HepG2 (cell line): Measurements from ENCODE around the gene DNAJA2. TPM values are rescaled to one million over a fixed set of nuclear protein-coding genes. Genes with fewer than 3 reads are reported as not detected.

Experiments
- ERF ChIP-seq: IDR thresholded peaks from 2 replicates; pipeline ENCODE4 v1.6.1; 2018; ENCODE audit warnings: missing biosample characterization, missing genetic modification reagents
- KDM5A ChIP-seq: fragments of 200-600 bp; sonication (generic); IDR thresholded peaks from 2 replicates; pipeline ENCODE4 v1.7.0; 2018; ENCODE audit warnings: antibody characterized with exemption, mild to moderate bottlenecking, low read length, borderline replicate concordance
- LCORL ChIP-seq, 2 experiments: fragments of 450-650 bp in 1 of 2; sonication (generic) in 1 of 2; formaldehyde crosslinking in 1 of 2; IDR thresholded peaks; 2 replicates each; pipeline versions ENCODE4 v1.5.0 to v1.6.1; 2017 to 2020; ENCODE audit warnings: antibody characterized with exemption in 1 of 2, missing genetic modification reagents in 1 of 2
- MBD4 ChIP-seq: IDR thresholded peaks from 2 replicates; pipeline ENCODE4 v1.6.1; 2012; ENCODE audit warnings: low read length, inconsistent platforms, borderline replicate concordance
- MNT ChIP-seq: fragments of 450-650 bp; IDR thresholded peaks from 2 replicates; pipeline ENCODE4 v1.6.1; 2016
- NCOA5 ChIP-seq: sonication (generic); formaldehyde crosslinking; IDR thresholded peaks from 2 replicates; pipeline ENCODE4 v1.4.0; 2020; ENCODE audit warnings: missing genetic modification reagents
- NR2C2 ChIP-seq: sonication (generic); formaldehyde crosslinking; IDR thresholded peaks from 2 replicates; pipeline ENCODE4 v1.4.0; 2020; ENCODE audit warnings: missing genetic modification reagents, mild to moderate bottlenecking, moderate library complexity, borderline replicate concordance
- RFX3 ChIP-seq: IDR thresholded peaks from 2 replicates; pipeline ENCODE4 v1.6.1; 2016; ENCODE audit warnings: missing biosample characterization, missing genetic modification reagents
- RFXAP ChIP-seq: sonication (generic); formaldehyde crosslinking; IDR thresholded peaks from 2 replicates; pipeline ENCODE4 v1.4.0; 2020; ENCODE audit warnings: missing genetic modification reagents, borderline replicate concordance
- SNRNP70 ChIP-seq: fragments of 200-400 bp; formaldehyde crosslinking; IDR thresholded peaks from 2 replicates; pipeline ENCODE4 v1.6.1; 2017; ENCODE audit warnings: mild to moderate bottlenecking, low read depth, low read length, moderate library complexity
- ZBTB42 ChIP-seq: sonication (generic); formaldehyde crosslinking; IDR thresholded peaks from 2 replicates; pipeline ENCODE4 v1.5.0; 2020; ENCODE audit warnings: mild to moderate bottlenecking, missing genetic modification reagents
- ZNF276 ChIP-seq: sonication (generic); formaldehyde crosslinking; IDR thresholded peaks from 2 replicates; pipeline ENCODE4 v1.4.0; 2020; ENCODE audit warnings: mild to moderate bottlenecking, low read depth, missing genetic modification reagents
- ZNF281 ChIP-seq: sonication (generic); formaldehyde crosslinking; IDR thresholded peaks from 2 replicates; pipeline ENCODE4 v1.4.0; 2020; ENCODE audit warnings: missing genetic modification reagents, borderline replicate concordance
- ZNF44 ChIP-seq: sonication (generic); formaldehyde crosslinking; IDR thresholded peaks from 2 replicates; pipeline ENCODE4 v1.5.1; 2020; ENCODE audit warnings: mild to moderate bottlenecking, missing genetic modification reagents
- ZNF607 ChIP-seq: sonication (generic); formaldehyde crosslinking; IDR thresholded peaks from 2 replicates; pipeline ENCODE4 v1.5.1; 2020; ENCODE audit warnings: missing genetic modification reagents, mild to moderate bottlenecking, borderline replicate concordance
- polyA plus RNA-seq, 8 experiments: library from polyadenylated mRNA; depleted of rRNA in 3 of 8; stranded (reverse) in 7 of 8; unstranded in 1 of 8; fragments of >200 nt; fragmentation: Illumina TruSeq in 4 of 8; extraction: Trizol in 4 of 8; gene quantifications; 2 replicates each; pipeline versions ENCODE4 v1.2.1 to v1.2.3, GENCODE V29; 2011 to 2016; ENCODE audit warnings: low read depth in 4 of 8, missing spikeins in 1 of 8, mixed read lengths in 1 of 8; ENCODE audit not compliant: insufficient read depth in 1 of 8
- total RNA-seq, 5 experiments: library from RNA; depleted of rRNA; stranded (reverse); fragments of >200 nt; fragmentation: Illumina TruSeq; extraction: Trizol; gene quantifications; 2 replicates each; pipeline ENCODE4 v1.2.3, GENCODE V29; 2016; ENCODE audit warnings: low read depth in 1 of 5
- TF ChIP-seq, protein P1 (sequence below): sonication (generic); formaldehyde crosslinking; IDR thresholded peaks from 2 replicates; pipeline ENCODE4 v1.5.0; 2020; ENCODE audit warnings: missing genetic modification reagents
- TF ChIP-seq, protein P2 (sequence below): sonication (generic); formaldehyde crosslinking; IDR thresholded peaks from 2 replicates; pipeline ENCODE4 v1.8.0; 2022; ENCODE audit warnings: mild to moderate bottlenecking, missing genetic modification reagents, moderate library complexity
- TF ChIP-seq, protein P3 (sequence below): sonication (generic); formaldehyde crosslinking; IDR thresholded peaks from 2 replicates; pipeline ENCODE4 v1.4.0; 2020; ENCODE audit warnings: mild to moderate bottlenecking, missing genetic modification reagents

The DNAJA2 gene
- total and polyA plus RNA-seq, 2 of the 13 experiments (the other 11 are each of a cell fraction or from before 2014, with no cell fraction given) = 25.4 to 176 TPM

- TF ChIP-seq ZBTB42 (CRISPR knock-in tag) (no peak), NR2C2 (no peak), ERF (CRISPR knock-in tag) (no peak), ZNF44 (CRISPR knock-in tag) (no peak), LCORL (IDR thresholded peaks at IDR 0.05) (no peak), LCORL (CRISPR knock-in tag; IDR thresholded peaks at IDR 0.05) (0 out of 2 replicates have a peak, but pooled peaks have one; percentile 2), ZNF281 (peak; percentile 44; the same call in 1 of the 2 replicates), NCOA5 (no peak), ZNF607 (CRISPR knock-in tag) (no peak), MBD4 (no peak), ZNF276 (CRISPR knock-in tag) (no peak), KDM5A (no peak), SNRNP70 (no peak), RFXAP (no peak), RFX3 (CRISPR knock-in tag) (no peak), MNT (no peak)
- TF ChIP-seq, protein P1, sequence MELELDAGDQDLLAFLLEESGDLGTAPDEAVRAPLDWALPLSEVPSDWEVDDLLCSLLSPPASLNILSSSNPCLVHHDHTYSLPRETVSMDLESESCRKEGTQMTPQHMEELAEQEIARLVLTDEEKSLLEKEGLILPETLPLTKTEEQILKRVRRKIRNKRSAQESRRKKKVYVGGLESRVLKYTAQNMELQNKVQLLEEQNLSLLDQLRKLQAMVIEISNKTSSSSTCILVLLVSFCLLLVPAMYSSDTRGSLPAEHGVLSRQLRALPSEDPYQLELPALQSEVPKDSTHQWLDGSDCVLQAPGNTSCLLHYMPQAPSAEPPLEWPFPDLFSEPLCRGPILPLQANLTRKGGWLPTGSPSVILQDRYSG (CRISPR knock-in tag) = no peak
- TF ChIP-seq, protein P2, sequence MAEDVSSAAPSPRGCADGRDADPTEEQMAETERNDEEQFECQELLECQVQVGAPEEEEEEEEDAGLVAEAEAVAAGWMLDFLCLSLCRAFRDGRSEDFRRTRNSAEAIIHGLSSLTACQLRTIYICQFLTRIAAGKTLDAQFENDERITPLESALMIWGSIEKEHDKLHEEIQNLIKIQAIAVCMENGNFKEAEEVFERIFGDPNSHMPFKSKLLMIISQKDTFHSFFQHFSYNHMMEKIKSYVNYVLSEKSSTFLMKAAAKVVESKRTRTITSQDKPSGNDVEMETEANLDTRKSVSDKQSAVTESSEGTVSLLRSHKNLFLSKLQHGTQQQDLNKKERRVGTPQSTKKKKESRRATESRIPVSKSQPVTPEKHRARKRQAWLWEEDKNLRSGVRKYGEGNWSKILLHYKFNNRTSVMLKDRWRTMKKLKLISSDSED (CRISPR knock-in tag) = no peak
- TF ChIP-seq, protein P3, sequence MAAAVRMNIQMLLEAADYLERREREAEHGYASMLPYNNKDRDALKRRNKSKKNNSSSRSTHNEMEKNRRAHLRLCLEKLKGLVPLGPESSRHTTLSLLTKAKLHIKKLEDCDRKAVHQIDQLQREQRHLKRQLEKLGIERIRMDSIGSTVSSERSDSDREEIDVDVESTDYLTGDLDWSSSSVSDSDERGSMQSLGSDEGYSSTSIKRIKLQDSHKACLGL (CRISPR knock-in tag) = no peak
Observed at GRCh38 chr16:46991729-46992704, 18.5 kb upstream of the DNAJA2 start (continued).
